T-cell (primary cell): ENCODE data around the gene SLC13A1. TPM values are rescaled to one million over a fixed set of nuclear protein-coding genes. Genes with fewer than 3 reads are reported as not detected.
"Not testable (repeated sequence)": the region's sequence is repeated elsewhere in the genome, so short reads cannot be mapped to it uniquely, and the experiment has no call there.

Experiments used
- ATAC-seq, 4 experiments: fragments of 200-7000 bp in 3 of 4; fragments of 150-1000 bp in 1 of 4; cut with Tn5 transposase; replicated peaks in 1 of 4; 1 replicate in 3 of 4; 2 replicates in 1 of 4; pipeline ENCODE4 v1.10.0; 2021; ENCODE audit warnings: moderate library complexity in 3 of 4, mild to moderate bottlenecking in 2 of 4, moderate number of reproducible peaks in 1 of 4
- CTCF ChIA-PET, 2 donors: fragments of 300-600 bp; sonication (Branson Sonifier 250); formaldehyde crosslinking; loops; one replicate each; lab custom pipeline; 2022; ENCODE audit warnings: antibody characterized with exemption in 2 of 2; lab: Charles Lee
- POLR2A ChIA-PET, 2 donors: fragments of 300-600 bp; sonication (Branson Sonifier 250); formaldehyde crosslinking; loops; one replicate each; lab custom pipeline; 2022; ENCODE audit warnings: antibody characterized with exemption in 2 of 2; lab: Charles Lee
- DNase-seq, 35 experiments: peaks; one replicate each; pipeline versions ENCODE4 v3.0.0 to v3.0.0-alpha.2; 2013 to 2023
- H3K27ac ChIP-seq: one replicate; pipeline ENCODE4 v1.5.1; 2013; ENCODE audit warnings: low read length
- H3K27me3 ChIP-seq, 2 experiments: replicated peaks in 1 of 2; 1 replicate in 1 of 2; 2 replicates in 1 of 2; pipeline versions ENCODE4 v1.6.1 to v1.7.0; 2013; ENCODE audit warnings: low read length in 1 of 2, mixed read lengths in 1 of 2; ENCODE audit not compliant: control insufficient read depth in 2 of 2, insufficient read depth in 2 of 2; ENCODE audit errors: extremely low read depth in 1 of 2
- H3K36me3 ChIP-seq, 2 donors: 1 replicate in 1 of 2; 2 replicates in 1 of 2; pipeline versions ENCODE4 v1.6.1 to v1.7.0; 2013; ENCODE audit warnings: low read length in 1 of 2; ENCODE audit not compliant: control insufficient read depth in 2 of 2, insufficient read depth in 1 of 2; ENCODE audit errors: extremely low read depth in 1 of 2
- H3K4me1 ChIP-seq, 2 experiments: 1 replicate in 1 of 2; 2 replicates in 1 of 2; pipeline versions ENCODE4 v1.6.1 to v1.7.0; 2013; ENCODE audit warnings: low read length in 2 of 2, mixed read lengths in 1 of 2; ENCODE audit not compliant: insufficient read depth in 2 of 2, control insufficient read depth in 1 of 2; ENCODE audit errors: extremely low read depth in 1 of 2
- H3K4me3 ChIP-seq, 2 donors: 1 replicate in 1 of 2; 2 replicates in 1 of 2; pipeline versions ENCODE4 v1.5.1 to v1.7.0; 2013; ENCODE audit warnings: mild to moderate bottlenecking in 2 of 2, low read length in 1 of 2, moderate library complexity in 1 of 2; ENCODE audit not compliant: control insufficient read depth in 1 of 2; ENCODE audit errors: extremely low read depth in 1 of 2
- H3K9me3 ChIP-seq: 2 replicates; pipeline ENCODE4 v1.7.0; 2013
- H3K27ac Mint-ChIP-seq, 2 donors: one replicate each; pipeline ENCODE4 v1.8.0; 2020 to 2021; ENCODE audit warnings: mild to moderate bottlenecking in 2 of 2, mixed read lengths in 2 of 2
- H3K27me3 Mint-ChIP-seq, 2 donors: one replicate each; pipeline ENCODE4 v1.8.0; 2021 to 2022; ENCODE audit warnings: mixed read lengths in 2 of 2
- H3K36me3 Mint-ChIP-seq: one replicate; pipeline ENCODE4 v1.8.0; 2021; ENCODE audit warnings: mixed read lengths
- H3K4me1 Mint-ChIP-seq, 3 donors: one replicate each; pipeline ENCODE4 v1.8.0; 2020 to 2022; ENCODE audit warnings: mixed read lengths in 3 of 3, mild to moderate bottlenecking in 1 of 3
- H3K4me3 Mint-ChIP-seq, 3 donors: one replicate each; pipeline ENCODE4 v1.8.0; 2020 to 2022; ENCODE audit warnings: mild to moderate bottlenecking in 3 of 3, mixed read lengths in 3 of 3, moderate library complexity in 3 of 3
- H3K9me3 Mint-ChIP-seq, 3 donors: one replicate each; pipeline ENCODE4 v1.8.0; 2020 to 2022; ENCODE audit warnings: mixed read lengths in 3 of 3
- WGBS: methylation state at CpG from one replicate; pipeline ENCODE4 v1.1.5; 2013; ENCODE audit warnings: missing lambda C conversion rate; ENCODE audit not compliant: insufficient coverage; 5-methylcytosine and 5-hydroxymethylcytosine counted together
- total RNA-seq, 35 experiments: library from RNA in 6 of 35; stranded (reverse) in 6 of 35; fragments of 120-200 nt in 1 of 35; gene quantifications; one replicate each; pipeline versions ENCODE4 v1.2.1 to v1.2.4 and lab custom pipeline; 2013 to 2026

The SLC13A1 gene
- total RNA-seq, 5 donors from 2014 or later (not counting 1 experiment from before 2014, with no cell fraction given) = not detected

DNA sequence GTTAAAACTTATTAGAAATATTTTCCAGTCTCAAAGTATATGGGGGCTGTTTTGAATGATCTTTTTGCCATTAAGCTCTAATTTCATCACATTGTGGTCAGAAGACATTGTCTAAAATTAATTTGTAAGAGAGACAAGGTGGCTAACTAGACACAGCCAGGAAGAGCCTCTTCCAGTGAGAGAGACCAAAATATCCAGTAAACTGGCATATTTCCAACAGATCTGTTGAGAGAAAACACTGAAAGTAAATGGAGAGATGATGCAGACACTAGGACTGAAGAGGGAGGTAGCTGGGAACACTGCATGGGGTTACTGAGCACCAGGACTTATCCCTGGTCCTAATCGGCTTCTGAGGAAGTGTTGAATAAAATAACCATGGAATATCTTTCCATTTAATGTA lies 102.8 kb downstream of the SLC13A1 start:
- Histone ChIP-seq H3K4me1 (no peaks in the 10 kb centered on the region), H3K36me3 (no peaks in the 10 kb centered on the region), H3K9me3 (no peaks in the 10 kb centered on the region), H3K27me3 (no peaks in the 10 kb centered on the region), H3K4me3 (no peak overlapping the region), H3K27ac (no peak overlapping the region)
- H3K27ac Mint-ChIP-seq = no peak overlapping the region
- ATAC-seq (no peak), DNase-seq (no peak)
- ChIA-PET POLR2A (interaction anchor here in 1 of 2 donors (0.7 kb wide), 1 partner anchor 104 kb away, joined by 3 read pairs; no protein-coding TSS in a partner anchor), CTCF (no interaction called here)
- H3K9me3 Mint-ChIP-seq = peaks cover 7% of the 10 kb centered on the region in 3 donors
- H3K27me3 Mint-ChIP-seq = no peaks in the 10 kb centered on the region
- WGBS = no CpG with 5 or more reads among the region's 1 CpG
- H3K4me1 Mint-ChIP-seq = no peaks in the 10 kb centered on the region
- no peaks in the 10 kb centered on the region for H3K36me3 Mint-ChIP-seq
- no peak overlapping the region for H3K4me3 Mint-ChIP-seq

DNA sequence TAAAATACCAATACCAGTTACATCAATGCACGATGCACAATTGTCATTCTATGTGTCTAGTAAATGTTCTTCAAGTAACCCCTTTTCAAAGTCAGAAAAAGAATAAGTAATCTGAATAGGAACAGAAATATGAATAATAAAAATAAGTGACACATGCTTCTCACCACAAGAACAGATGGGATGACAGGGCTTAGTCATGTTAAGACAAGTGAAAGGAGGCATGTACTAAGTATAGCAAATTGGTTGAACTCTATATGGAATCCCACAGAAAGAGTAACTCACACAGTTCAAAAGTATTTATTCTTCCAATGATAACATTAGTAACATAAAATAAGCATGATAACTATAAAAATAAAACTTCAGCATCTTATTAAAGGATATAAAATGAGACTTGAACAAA lies 103.3 kb downstream of the SLC13A1 start:
- no CpG with 5 or more reads among the region's 1 CpG for WGBS
- ChIA-PET CTCF (no interaction called here), POLR2A (no interaction called here)
- no peaks in the 10 kb centered on the region for H3K4me1 ChIP-seq
- no peak overlapping the region for H3K27ac ChIP-seq
- no peaks in the 10 kb centered on the region for H3K36me3 ChIP-seq
- Mint-ChIP-seq H3K4me3 (no peak overlapping the region), H3K9me3 (peaks cover 7% of the 10 kb centered on the region in 3 donors), H3K27me3 (no peaks in the 10 kb centered on the region), H3K27ac (no peak overlapping the region), H3K36me3 (no peaks in the 10 kb centered on the region), H3K4me1 (no peaks in the 10 kb centered on the region)
- DNase-seq (no peak), ATAC-seq (no peak)
- no peaks in the 10 kb centered on the region for H3K9me3 ChIP-seq
- H3K27me3 ChIP-seq = no peaks in the 10 kb centered on the region
- no peak overlapping the region for H3K4me3 ChIP-seq

DNA sequence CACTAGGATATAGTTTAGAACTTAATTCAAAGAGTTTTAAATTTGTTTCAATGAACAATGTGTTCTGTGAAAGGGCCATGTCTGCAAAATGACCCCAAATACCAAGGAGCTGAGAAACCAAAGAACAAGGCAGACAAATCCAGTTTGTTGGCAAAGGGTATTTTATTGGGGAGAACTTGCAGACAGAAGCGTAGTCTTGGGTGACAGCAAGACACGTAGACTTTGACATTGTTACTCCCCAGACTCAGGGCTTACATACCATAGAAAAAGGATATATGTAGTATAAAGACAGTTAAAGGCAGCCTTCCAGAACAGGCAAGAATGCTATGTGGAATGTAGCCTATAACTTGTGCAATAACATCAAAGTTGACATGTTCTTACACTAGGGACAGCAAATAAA lies 109.3 kb downstream of the SLC13A1 start:
- Histone ChIP-seq H3K36me3 (no peaks in the 10 kb centered on the region), H3K27ac (no peak overlapping the region), H3K4me1 (no peaks in the 10 kb centered on the region), H3K4me3 (no peak overlapping the region), H3K9me3 (no peaks in the 10 kb centered on the region), H3K27me3 (no peaks in the 10 kb centered on the region)
- ATAC-seq (no peak), DNase-seq (no peak)
- Mint-ChIP-seq H3K9me3 (peaks cover 0 to 13% (median 9%) of the 10 kb centered on the region in 3 donors), H3K27me3 (no peaks in the 10 kb centered on the region), H3K4me1 (no peaks in the 10 kb centered on the region), H3K4me3 (no peak overlapping the region), H3K36me3 (no peaks in the 10 kb centered on the region), H3K27ac (no peak overlapping the region)
- ChIA-PET POLR2A (no interaction called here), CTCF (no interaction called here)
- no CpG with 5 or more reads among the region's 2 CpGs for WGBS

DNA sequence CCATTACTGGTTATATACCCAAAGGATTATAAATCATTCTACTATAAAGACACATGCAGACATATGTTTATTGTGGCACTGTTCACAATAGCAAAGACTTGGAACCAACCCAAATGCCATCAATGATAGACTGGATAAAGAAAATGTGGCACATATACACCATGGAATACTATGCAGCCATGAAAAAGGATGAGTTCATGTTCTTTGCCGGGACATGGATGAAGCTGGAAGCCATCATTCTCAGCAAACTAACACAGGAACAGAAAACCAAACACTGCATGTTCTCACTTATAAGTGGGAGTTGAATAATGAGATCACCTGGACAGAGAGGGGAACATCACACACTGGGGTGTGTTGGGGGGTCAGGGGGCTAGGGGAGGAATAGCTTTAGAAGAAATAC lies 112.9 kb downstream of the SLC13A1 start:
- H3K9me3 ChIP-seq, H3K27me3 Mint-ChIP-seq, POLR2A ChIA-PET, H3K27ac ChIP-seq, H3K27ac Mint-ChIP-seq, DNase-seq, CTCF ChIA-PET, H3K4me3 Mint-ChIP-seq, ATAC-seq, H3K4me1 Mint-ChIP-seq, H3K27me3 ChIP-seq, H3K36me3 ChIP-seq, H3K36me3 Mint-ChIP-seq, H3K4me3 ChIP-seq, H3K4me1 ChIP-seq: not testable (repeated sequence)
- peaks cover 4 to 14% (median 8%) of the 10 kb centered on the region in 3 donors for H3K9me3 Mint-ChIP-seq
- WGBS = no CpG with 5 or more reads among the region's 1 CpG

DNA sequence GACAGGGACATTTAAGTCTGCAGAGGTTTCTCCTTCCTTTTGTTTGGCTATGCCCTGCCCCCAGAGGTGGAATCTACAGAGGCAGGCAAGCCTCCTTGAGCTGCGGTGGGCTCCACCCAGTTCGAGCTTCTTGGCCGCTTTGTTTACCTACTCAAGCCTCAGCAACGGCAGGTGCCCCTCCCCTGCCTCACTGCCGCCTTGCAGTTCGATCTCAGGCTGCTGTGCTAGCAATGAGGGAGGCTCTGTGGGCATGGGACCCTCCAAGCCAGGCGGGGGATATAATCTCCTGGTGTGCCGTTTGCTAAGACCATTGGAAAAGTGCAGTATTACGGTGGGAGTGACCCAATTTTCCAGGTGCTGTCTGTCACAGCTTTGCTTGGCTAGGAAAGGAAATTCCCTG lies 114.9 kb downstream of the SLC13A1 start:
- H3K4me1 Mint-ChIP-seq, H3K4me1 ChIP-seq, H3K36me3 ChIP-seq, H3K27ac Mint-ChIP-seq, DNase-seq, CTCF ChIA-PET, H3K4me3 Mint-ChIP-seq, H3K27me3 ChIP-seq, H3K4me3 ChIP-seq, H3K27me3 Mint-ChIP-seq, ATAC-seq, POLR2A ChIA-PET, H3K36me3 Mint-ChIP-seq, H3K27ac ChIP-seq, H3K9me3 ChIP-seq: not testable (repeated sequence)
- H3K9me3 Mint-ChIP-seq = peaks cover 4 to 16% (median 11%) of the 10 kb centered on the region in 3 donors
- WGBS = 75% methylated on average over 7 of the region's 9 CpGs

DNA sequence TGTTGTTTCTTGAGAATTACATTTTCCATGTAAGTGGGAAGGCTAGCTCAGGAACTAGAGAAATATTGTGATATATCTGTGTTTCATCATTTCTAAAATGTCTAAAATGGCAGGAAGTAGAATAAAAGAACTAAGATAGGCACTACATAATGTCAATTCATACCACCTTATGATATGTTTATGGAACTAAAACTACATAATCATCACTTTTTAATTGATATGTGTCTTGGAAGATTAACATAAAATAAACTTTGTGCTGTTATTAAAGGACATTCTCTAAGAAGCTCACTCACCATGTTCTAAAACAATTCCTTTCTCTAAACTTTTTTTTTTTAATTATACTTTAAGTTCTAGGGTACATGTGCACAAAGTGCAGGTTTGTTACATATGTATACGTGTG lies 120.7 kb downstream of the SLC13A1 start:
- Histone ChIP-seq H3K4me3 (no peak overlapping the region), H3K4me1 (no peaks in the 10 kb centered on the region), H3K27me3 (no peaks in the 10 kb centered on the region), H3K36me3 (no peaks in the 10 kb centered on the region), H3K9me3 (no peaks in the 10 kb centered on the region), H3K27ac (no peak overlapping the region)
- DNase-seq (no peak), ATAC-seq (no peak)
- ChIA-PET CTCF (no interaction called here), POLR2A (no interaction called here)
- H3K27ac Mint-ChIP-seq = no peak overlapping the region
- no CpG with 5 or more reads among the region's 1 CpG for WGBS
- no peaks in the 10 kb centered on the region for H3K36me3 Mint-ChIP-seq
- no peak overlapping the region for H3K4me3 Mint-ChIP-seq
- no peaks in the 10 kb centered on the region for H3K4me1 Mint-ChIP-seq
- peaks cover 4 to 18% (median 6%) of the 10 kb centered on the region in 3 donors for H3K9me3 Mint-ChIP-seq
- H3K27me3 Mint-ChIP-seq = no peaks in the 10 kb centered on the region

DNA sequence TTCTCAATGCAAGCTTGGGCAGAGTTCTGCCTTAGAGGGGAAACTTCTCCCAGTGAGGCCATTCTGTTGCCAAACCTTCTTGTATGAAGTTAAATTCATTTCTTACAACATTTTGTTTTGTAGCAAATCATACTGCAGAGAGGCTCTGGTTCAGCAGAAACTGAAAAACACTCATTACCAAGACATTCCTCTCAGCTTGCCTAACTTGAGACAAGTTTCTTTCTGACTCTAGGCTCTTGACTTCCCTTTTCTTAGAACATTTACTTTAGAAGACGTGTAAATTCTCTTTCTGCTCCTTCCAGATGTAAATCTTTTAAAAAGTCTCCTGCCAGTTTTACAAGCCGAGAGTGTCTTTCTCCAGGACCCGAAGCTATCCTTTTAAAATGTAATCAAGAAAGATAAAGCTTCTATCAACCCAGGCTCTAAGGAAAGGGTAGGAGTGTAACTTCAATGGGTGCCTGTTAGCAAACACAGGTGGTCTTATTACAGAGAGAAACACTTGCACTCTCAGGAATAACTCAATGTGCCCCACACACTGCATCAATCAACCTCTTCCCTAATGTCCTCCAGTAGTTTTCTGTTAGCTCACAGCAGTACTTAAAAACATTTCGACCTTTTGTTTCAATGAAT lies 123.8 kb downstream of the SLC13A1 start:
- no peaks in the 10 kb centered on the region for H3K4me1 Mint-ChIP-seq
- H3K27ac Mint-ChIP-seq = no peak overlapping the region
- WGBS = no CpG with 5 or more reads among the region's 4 CpGs
- Histone ChIP-seq H3K27me3 (no peaks in the 10 kb centered on the region), H3K27ac (no peak overlapping the region), H3K4me3 (no peak overlapping the region), H3K36me3 (no peaks in the 10 kb centered on the region), H3K4me1 (no peaks in the 10 kb centered on the region), H3K9me3 (no peaks in the 10 kb centered on the region)
- no peaks in the 10 kb centered on the region for H3K36me3 Mint-ChIP-seq
- CTCF ChIA-PET = no interaction called here
- ATAC-seq (no peak), DNase-seq (no peak)
- POLR2A ChIA-PET = no interaction called here
- H3K9me3 Mint-ChIP-seq = peaks cover 0 to 9% (median 7%) of the 10 kb centered on the region in 3 donors
- H3K4me3 Mint-ChIP-seq = no peak overlapping the region
- no peaks in the 10 kb centered on the region for H3K27me3 Mint-ChIP-seq
